ENCODE data around the gene MAPK9. TPM values are rescaled to one million over a fixed set of nuclear protein-coding genes. Genes with fewer than 3 reads are reported as not detected.

Gene MAPK9
- total RNA-seq, 1 donor from 2014 or later: 23.2 TPM

DNA sequence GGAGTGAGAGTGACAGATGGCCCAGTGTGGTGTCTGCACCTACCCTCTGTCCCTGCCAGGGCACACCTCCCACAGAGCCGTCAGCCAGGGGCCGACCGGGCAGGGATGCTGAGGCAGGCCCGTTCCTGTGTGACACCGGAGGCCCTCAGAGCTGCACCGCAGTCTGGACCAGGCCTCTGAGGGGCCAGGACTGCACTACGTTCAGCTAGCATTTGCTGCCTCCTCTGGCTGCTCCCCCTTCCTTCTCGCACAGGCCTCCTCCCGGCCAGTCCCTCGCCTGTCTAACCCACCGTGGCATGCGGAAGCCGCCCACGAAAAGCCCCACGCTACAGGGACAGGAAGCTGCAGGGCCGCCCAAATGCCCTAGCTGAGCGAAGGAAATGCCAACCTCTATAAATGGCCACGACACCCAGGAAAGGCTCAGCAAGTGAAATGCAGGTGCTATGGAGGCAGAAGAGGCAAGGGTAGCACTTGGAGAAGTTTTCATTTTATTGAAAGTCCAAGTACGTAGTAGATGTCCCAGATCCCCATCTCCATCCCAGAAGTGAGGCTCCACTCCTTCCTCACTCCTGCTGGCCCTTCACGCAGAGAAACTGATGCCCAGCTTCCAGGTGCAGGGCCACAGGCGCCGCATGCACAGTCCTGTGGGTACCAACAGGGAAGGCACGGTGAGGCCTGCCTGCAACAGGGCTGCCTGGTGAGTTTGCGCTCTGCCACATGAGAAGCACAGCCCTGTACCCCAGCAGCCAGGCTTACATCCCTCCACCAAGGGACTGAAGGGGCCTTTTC, 38.7 kb downstream of the MAPK9 start:
- Histone ChIP-seq H3K27me3 (ENCODE audit: control insufficient read depth, insufficient read depth, low read length) (no peaks in the 10 kb centered on the region), H3K4me3 (ENCODE audit: low read depth, low read length) (no peak overlapping the region), H3K36me3 (ENCODE audit: control insufficient read depth, insufficient read depth, low read length) (peaks cover 5% of the 10 kb centered on the region)
- TF ChIP-seq, protein P1, sequence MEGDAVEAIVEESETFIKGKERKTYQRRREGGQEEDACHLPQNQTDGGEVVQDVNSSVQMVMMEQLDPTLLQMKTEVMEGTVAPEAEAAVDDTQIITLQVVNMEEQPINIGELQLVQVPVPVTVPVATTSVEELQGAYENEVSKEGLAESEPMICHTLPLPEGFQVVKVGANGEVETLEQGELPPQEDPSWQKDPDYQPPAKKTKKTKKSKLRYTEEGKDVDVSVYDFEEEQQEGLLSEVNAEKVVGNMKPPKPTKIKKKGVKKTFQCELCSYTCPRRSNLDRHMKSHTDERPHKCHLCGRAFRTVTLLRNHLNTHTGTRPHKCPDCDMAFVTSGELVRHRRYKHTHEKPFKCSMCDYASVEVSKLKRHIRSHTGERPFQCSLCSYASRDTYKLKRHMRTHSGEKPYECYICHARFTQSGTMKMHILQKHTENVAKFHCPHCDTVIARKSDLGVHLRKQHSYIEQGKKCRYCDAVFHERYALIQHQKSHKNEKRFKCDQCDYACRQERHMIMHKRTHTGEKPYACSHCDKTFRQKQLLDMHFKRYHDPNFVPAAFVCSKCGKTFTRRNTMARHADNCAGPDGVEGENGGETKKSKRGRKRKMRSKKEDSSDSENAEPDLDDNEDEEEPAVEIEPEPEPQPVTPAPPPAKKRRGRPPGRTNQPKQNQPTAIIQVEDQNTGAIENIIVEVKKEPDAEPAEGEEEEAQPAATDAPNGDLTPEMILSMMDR (IDR thresholded peaks at IDR 0.05; ENCODE audit: insufficient read depth, low read length, severe bottlenecking): no peak
- no peak for FAIRE-seq
- DNase-seq (ENCODE audit: low read depth): no peak

DNA sequence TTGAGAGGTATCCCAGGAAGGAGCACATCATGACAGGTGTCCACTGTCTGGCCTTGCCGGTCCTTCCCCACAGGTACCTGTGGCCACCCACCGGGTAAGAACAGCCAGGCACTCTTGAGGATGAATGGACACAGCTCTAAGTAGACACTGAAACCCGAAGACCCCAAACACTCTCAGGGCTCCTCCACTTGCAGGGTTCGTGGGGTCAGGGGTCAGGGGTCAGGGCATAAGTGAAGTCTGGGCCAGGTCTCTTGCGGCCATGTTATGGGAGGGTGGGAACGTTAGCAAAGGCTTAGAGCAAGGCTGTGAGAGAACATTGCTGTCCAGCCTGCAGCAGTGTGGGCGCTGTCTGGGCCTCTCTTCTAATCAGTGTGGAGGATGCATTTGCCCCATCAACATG, 40.0 kb downstream of the MAPK9 start:
- Histone ChIP-seq H3K36me3 (ENCODE audit: control insufficient read depth, insufficient read depth, low read length) (peaks cover 9% of the 10 kb centered on the region), H3K4me3 (ENCODE audit: low read depth, low read length) (no peak overlapping the region), H3K27me3 (ENCODE audit: control insufficient read depth, insufficient read depth, low read length) (no peaks in the 10 kb centered on the region)
- DNase-seq (ENCODE audit: low read depth) (no peak), FAIRE-seq (no peak)
- TF ChIP-seq, protein P1 (IDR thresholded peaks at IDR 0.05; ENCODE audit: insufficient read depth, low read length, severe bottlenecking): no peak

DNA sequence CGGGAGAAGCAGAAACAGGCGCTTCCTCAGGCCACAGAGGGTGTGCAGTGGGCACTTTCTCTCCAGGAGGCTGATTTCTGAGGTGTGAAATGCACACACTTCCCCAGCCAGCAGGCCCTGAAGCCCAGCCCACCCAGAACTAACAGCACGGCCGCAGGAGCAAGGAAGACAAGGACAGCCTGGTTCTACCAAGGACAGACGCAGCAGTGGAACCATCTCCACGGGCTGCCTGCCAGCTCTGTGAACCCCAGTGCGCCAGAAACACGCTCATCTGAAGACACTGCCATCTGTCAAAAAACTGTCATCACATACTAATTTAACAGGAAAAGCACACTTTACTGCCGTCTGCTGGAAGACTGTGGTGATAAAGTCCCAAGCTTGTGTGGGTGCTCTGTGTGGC, 40.7 kb downstream of the MAPK9 start:
- no peak overlapping the region for H3K4me3 ChIP-seq (ENCODE audit: low read depth, low read length)
- H3K36me3 ChIP-seq (ENCODE audit: control insufficient read depth, insufficient read depth, low read length): peaks cover 7% of the 10 kb centered on the region
- FAIRE-seq: no peak

DNA sequence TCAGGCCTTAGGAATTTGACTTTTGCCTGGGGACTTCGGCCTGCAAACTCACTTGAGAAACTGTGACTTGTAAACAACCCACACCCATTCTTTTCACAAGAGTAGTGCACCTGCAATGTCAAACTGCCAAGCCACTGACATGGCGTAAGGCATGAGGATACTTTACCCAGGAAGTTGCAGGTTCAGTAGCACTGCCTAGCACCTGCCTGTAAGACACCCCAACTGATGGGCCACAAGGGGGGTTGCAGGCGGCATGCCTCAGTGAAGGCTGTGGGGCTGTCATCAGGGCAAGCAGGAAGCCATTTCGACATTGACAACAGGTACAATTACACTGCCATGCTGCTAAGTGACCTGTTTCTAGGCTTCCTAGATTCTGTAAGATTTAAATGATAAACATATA, 41.6 kb downstream of the MAPK9 start:
- TF ChIP-seq, protein P1 (IDR thresholded peaks at IDR 0.05; ENCODE audit: insufficient read depth, low read length, severe bottlenecking): no peak
- H3K27me3 ChIP-seq (ENCODE audit: control insufficient read depth, insufficient read depth, low read length): no peaks in the 10 kb centered on the region
- no peak for DNase-seq (ENCODE audit: low read depth)
- FAIRE-seq: no peak
- no peak overlapping the region for H3K4me3 ChIP-seq (ENCODE audit: low read depth, low read length)
- peaks cover 8% of the 10 kb centered on the region for H3K36me3 ChIP-seq (ENCODE audit: control insufficient read depth, insufficient read depth, low read length)

More for the DNA sequence above, 40.7 kb downstream of the MAPK9 start:
- TF ChIP-seq, protein P1 (IDR thresholded peaks at IDR 0.05; ENCODE audit: insufficient read depth, low read length, severe bottlenecking): no peak
- no peak for DNase-seq (ENCODE audit: low read depth)
- H3K27me3 ChIP-seq (ENCODE audit: control insufficient read depth, insufficient read depth, low read length): no peaks in the 10 kb centered on the region

DNA sequence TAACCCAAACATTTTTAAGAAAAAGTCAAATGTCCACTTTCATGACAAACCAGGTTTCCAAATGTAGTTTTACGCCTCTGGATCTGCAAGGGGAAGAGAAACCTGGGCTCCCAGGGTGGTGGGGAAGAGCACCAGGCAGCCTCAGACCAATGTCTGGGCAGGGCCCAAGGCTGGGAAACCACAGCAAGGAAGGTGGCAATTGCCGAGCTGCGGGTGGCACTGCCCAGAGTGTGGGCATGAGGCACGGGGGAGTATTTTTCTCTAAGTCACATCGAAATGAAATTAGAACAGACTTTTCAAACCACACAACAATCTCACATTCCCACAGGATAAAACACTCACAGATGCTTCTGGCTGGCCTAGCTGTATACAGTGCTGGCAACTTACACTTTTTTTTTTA, 50.3 kb downstream of the MAPK9 start:
- TF ChIP-seq, protein P1 (IDR thresholded peaks at IDR 0.05; ENCODE audit: insufficient read depth, low read length, severe bottlenecking): no peak
- FAIRE-seq (no peak), DNase-seq (ENCODE audit: low read depth) (no peak)
- no peak overlapping the region for H3K4me3 ChIP-seq (ENCODE audit: low read depth, low read length)
- H3K27me3 ChIP-seq (ENCODE audit: control insufficient read depth, insufficient read depth, low read length): no peaks in the 10 kb centered on the region
- H3K36me3 ChIP-seq (ENCODE audit: control insufficient read depth, insufficient read depth, low read length): peaks cover 6% of the 10 kb centered on the region

DNA sequence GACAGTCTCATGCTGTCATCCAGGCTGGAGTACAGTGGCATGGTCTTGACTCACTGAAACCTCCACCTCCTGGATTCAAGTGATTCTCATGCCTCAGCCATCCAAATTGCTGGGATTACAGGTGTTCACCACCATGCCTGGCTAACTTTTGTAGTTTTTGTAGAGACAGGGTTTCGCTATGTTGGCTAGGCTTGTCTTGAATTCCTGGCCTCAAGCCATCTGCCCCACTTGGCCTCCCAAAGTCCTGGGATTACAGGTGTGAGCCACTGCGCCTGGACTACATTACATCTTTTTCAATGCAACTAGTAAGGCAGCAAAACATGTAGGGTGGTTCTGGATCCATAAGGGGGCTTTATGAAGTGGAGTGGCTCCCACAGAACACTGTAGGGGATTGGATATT, 53.3 kb downstream of the MAPK9 start:
- peaks cover 6% of the 10 kb centered on the region for H3K36me3 ChIP-seq (ENCODE audit: control insufficient read depth, insufficient read depth, low read length)
- FAIRE-seq: no peak
- DNase-seq (ENCODE audit: low read depth): no peak

More for the DNA sequence above, 53.3 kb downstream of the MAPK9 start:
- TF ChIP-seq, protein P1 (IDR thresholded peaks at IDR 0.05; ENCODE audit: insufficient read depth, low read length, severe bottlenecking): no peak
- no peaks in the 10 kb centered on the region for H3K27me3 ChIP-seq (ENCODE audit: control insufficient read depth, insufficient read depth, low read length)
- no peak overlapping the region for H3K4me3 ChIP-seq (ENCODE audit: low read depth, low read length)
